ENCODE data around the gene HHATL. TPM values are rescaled to one million over a fixed set of nuclear protein-coding genes. Genes with fewer than 3 reads are reported as not detected.

HHATL gene
- total and polyA plus RNA-seq, 10 of the 15 experiments (the other 5 are each of a cell fraction or from before 2014, with no cell fraction given) = not detected

- TF ChIP-seq BCL11A (IDR thresholded peaks at IDR 0.05; ENCODE audit: low read depth, low read length) (no peak), CTCF (IDR thresholded peaks at IDR 0.05 in 2 of 3, conservative IDR thresholded peaks at IDR 0.05 in 1 of 3; ENCODE audit: control insufficient read depth in 2 of 3, extremely low read depth in 1 of 3, insufficient read depth in 1 of 3, low read depth in 3 of 3, low read length in 3 of 3) (no peak), TARDBP (IDR thresholded peaks at IDR 0.05; ENCODE audit: borderline replicate concordance) (no peak), RELA (IDR thresholded peaks at IDR 0.05; ENCODE audit: borderline replicate concordance, partially characterized antibody) (no peak)
Observed at GRCh38 chr3:42728056-42728455, 25.5 kb upstream of the HHATL start (continued).

DNA sequence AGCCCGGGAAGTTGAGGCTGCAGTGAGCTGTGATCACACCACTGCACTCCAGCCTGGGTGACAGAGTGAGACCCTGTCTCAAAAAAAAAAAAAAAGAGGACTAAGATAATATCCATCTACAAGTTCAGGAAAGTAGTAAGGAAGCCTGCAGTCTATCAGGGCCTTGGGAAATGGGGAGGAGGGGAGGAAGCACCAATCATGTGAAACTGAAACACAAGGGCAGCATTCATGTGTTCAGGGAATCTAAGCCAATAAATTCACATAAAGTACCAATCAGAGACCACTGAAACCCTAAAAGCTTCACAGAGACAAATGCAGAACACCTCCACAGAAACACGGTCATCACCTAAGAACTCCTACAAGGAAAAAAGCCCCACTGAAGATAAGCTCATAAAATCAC is 22.9 kb upstream of the HHATL start:
- Histone ChIP-seq H3K27me3 (replicated peaks in 1 of 2; ENCODE audit: control insufficient read depth in 2 of 2, insufficient read depth in 2 of 2, low read length in 1 of 2) (no peaks in the 10 kb centered on the region), H3K4me1 (ENCODE audit: control insufficient read depth, insufficient read depth, low read length) (no peaks in the 10 kb centered on the region), H4K20me1 (ENCODE audit: control insufficient read depth, insufficient read depth) (no peaks in the 10 kb centered on the region), H3K79me2 (ENCODE audit: control insufficient read depth, insufficient read depth, low read length) (no peaks in the 10 kb centered on the region), H2AFZ (ENCODE audit: control insufficient read depth, low read depth, low read length) (no peak overlapping the region), H3K4me3 (no peak overlapping the region), H3K4me2 (ENCODE audit: control insufficient read depth, insufficient read depth) (no peak overlapping the region), H3K27ac (ENCODE audit: control insufficient read depth, insufficient read depth) (no peak overlapping the region), H3K9me3 (replicated peaks; ENCODE audit: control insufficient read depth, insufficient read depth, low read length) (no peaks in the 10 kb centered on the region), H3K36me3 (ENCODE audit: control insufficient read depth in 2 of 2, insufficient read depth in 2 of 2, low read length in 1 of 2) (no peaks in the 10 kb centered on the region), H3K9ac (ENCODE audit: control insufficient read depth, insufficient read depth, low read length) (no peak overlapping the region)
- ChIA-PET POLR2A (no interaction called here), CTCF (interaction anchor here (0.9 kb wide), 1 partner anchor 17 kb away, joined by 3 read pairs; no protein-coding TSS in a partner anchor), RAD21 (ENCODE audit: unreplicated experiment) (no interaction called here), SMC1A (ENCODE audit: uncharacterized antibody, unreplicated experiment) (no interaction called here)
- TF ChIP-seq, protein P1, sequence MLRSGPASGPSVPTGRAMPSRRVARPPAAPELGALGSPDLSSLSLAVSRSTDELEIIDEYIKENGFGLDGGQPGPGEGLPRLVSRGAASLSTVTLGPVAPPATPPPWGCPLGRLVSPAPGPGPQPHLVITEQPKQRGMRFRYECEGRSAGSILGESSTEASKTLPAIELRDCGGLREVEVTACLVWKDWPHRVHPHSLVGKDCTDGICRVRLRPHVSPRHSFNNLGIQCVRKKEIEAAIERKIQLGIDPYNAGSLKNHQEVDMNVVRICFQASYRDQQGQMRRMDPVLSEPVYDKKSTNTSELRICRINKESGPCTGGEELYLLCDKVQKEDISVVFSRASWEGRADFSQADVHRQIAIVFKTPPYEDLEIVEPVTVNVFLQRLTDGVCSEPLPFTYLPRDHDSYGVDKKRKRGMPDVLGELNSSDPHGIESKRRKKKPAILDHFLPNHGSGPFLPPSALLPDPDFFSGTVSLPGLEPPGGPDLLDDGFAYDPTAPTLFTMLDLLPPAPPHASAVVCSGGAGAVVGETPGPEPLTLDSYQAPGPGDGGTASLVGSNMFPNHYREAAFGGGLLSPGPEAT (IDR thresholded peaks at IDR 0.05; ENCODE audit: low read depth) = no peak
- TF ChIP-seq ZNF687 (IDR thresholded peaks at IDR 0.05) = no peak
- TF ChIP-seq KLF5 (IDR thresholded peaks at IDR 0.05; ENCODE audit: partially characterized antibody) = no peak
- no peak for TF ChIP-seq EP300 (IDR thresholded peaks at IDR 0.05; ENCODE audit: borderline replicate concordance in 1 of 2, control insufficient read depth in 1 of 2, low read depth in 2 of 2, low read length in 2 of 2)
- TF ChIP-seq E2F4 (IDR thresholded peaks at IDR 0.05; ENCODE audit: low read depth, low read length) = no peak
- FAIRE-seq (no peak), DNase-seq (ENCODE audit: low read depth, low spot score) (no peak), ATAC-seq (no peak)
- in situ Hi-C loops (cut with MboI) = no loop called here
- 31% methylated on average over 2 of the region's 2 CpGs for WGBS (ENCODE audit: insufficient coverage, insufficient replicate concordance, low lambda C conversion rate, missing lambda C conversion rate)
- BruUV-seq (replicated peaks) = no TSS peak
- intact Hi-C loops (cut with micrococcal nuclease; ENCODE audit: unreplicated experiment) = no loop called here
